H9 (cell line): Measurements from ENCODE around the gene TRPM5. TPM values are rescaled to one million over a fixed set of nuclear protein-coding genes. Genes with fewer than 3 reads are reported as not detected.

Source experiments
- DNase-seq: peaks from one replicate; pipeline ENCODE4 v3.0.0-alpha.2; 2017
- H2AFZ ChIP-seq: one replicate; pipeline ENCODE4 v1.6.1; 2013; ENCODE audit warnings: mild to moderate bottlenecking, low read length, control low read depth, moderate library complexity
- H2AK5ac ChIP-seq: 2 replicates; pipeline ENCODE4 v1.6.1; 2013; ENCODE audit warnings: low read length, control low read depth, mixed read lengths; ENCODE audit not compliant: insufficient read length
- H2BK120ac ChIP-seq: one replicate; pipeline ENCODE4 v1.6.1; 2013; ENCODE audit warnings: low read depth, mild to moderate bottlenecking, low read length, control low read depth, inconsistent platforms; ENCODE audit not compliant: poor library complexity, severe bottlenecking
- H2BK12ac ChIP-seq: 2 replicates; pipeline ENCODE4 v1.6.1; 2013; ENCODE audit warnings: low read length, control low read depth, mixed read lengths, low read depth; ENCODE audit not compliant: insufficient read length
- H2BK15ac ChIP-seq: 2 replicates; pipeline ENCODE4 v1.6.1; 2013; ENCODE audit warnings: low read depth, low read length, control low read depth
- H2BK20ac ChIP-seq: one replicate; pipeline ENCODE4 v1.6.1; 2013; ENCODE audit warnings: low read depth, mild to moderate bottlenecking, low read length, control low read depth, inconsistent platforms; ENCODE audit not compliant: poor library complexity, severe bottlenecking
- H2BK5ac ChIP-seq: 2 replicates; pipeline ENCODE4 v1.6.1; 2013; ENCODE audit warnings: low read length, control low read depth, mixed read lengths; ENCODE audit not compliant: insufficient read length
- H3K14ac ChIP-seq: 2 replicates; pipeline ENCODE4 v1.6.1; 2013; ENCODE audit warnings: low read length, control low read depth; ENCODE audit not compliant: insufficient read depth
- H3K18ac ChIP-seq: 2 replicates; pipeline ENCODE4 v1.6.1; 2013; ENCODE audit warnings: low read depth, mild to moderate bottlenecking, mixed read lengths, low read length, control low read depth; ENCODE audit not compliant: insufficient read length
- H3K23ac ChIP-seq: 2 replicates; pipeline ENCODE4 v1.6.1; 2013; ENCODE audit warnings: low read length, control low read depth, mixed read lengths, low read depth; ENCODE audit not compliant: insufficient read length
- H3K23me2 ChIP-seq: 2 replicates; pipeline ENCODE4 v1.6.1; 2013; ENCODE audit warnings: low read depth, mild to moderate bottlenecking, mixed read lengths, low read length, control low read depth; ENCODE audit not compliant: insufficient read length, poor library complexity, severe bottlenecking
- H3K27ac ChIP-seq: 2 replicates; pipeline ENCODE4 v1.5.1; 2013; ENCODE audit warnings: low read length, control low read depth, mixed read lengths, low read depth; ENCODE audit not compliant: insufficient read length
- H3K27me3 ChIP-seq: 2 replicates; pipeline ENCODE4 v1.6.1; 2013; ENCODE audit warnings: low read length, control low read depth, inconsistent platforms; ENCODE audit not compliant: insufficient read depth
- H3K4ac ChIP-seq: 2 replicates; pipeline ENCODE4 v1.6.1; 2013; ENCODE audit warnings: low read depth, mild to moderate bottlenecking, control low read depth, inconsistent platforms, low read length, moderate library complexity
- H3K4me1 ChIP-seq: 2 replicates; pipeline ENCODE4 v1.6.1; 2013; ENCODE audit warnings: low read length, control low read depth, inconsistent platforms; ENCODE audit not compliant: insufficient read depth
- H3K4me2 ChIP-seq: 2 replicates; pipeline ENCODE4 v1.6.1; 2013; ENCODE audit warnings: low read length, control low read depth, mixed read lengths; ENCODE audit not compliant: insufficient read length, insufficient read depth
- H3K56ac ChIP-seq: 2 replicates; pipeline ENCODE4 v1.6.1; 2013; ENCODE audit warnings: low read depth, mild to moderate bottlenecking, mixed read lengths, low read length, control low read depth; ENCODE audit not compliant: insufficient read length
- H3K79me1 ChIP-seq: 2 replicates; pipeline ENCODE4 v1.6.1; 2013; ENCODE audit warnings: low read depth, mild to moderate bottlenecking, moderate library complexity, low read length, control low read depth, inconsistent platforms; ENCODE audit not compliant: insufficient read depth, poor library complexity, severe bottlenecking
- H3K79me2 ChIP-seq: 2 replicates; pipeline ENCODE4 v1.6.1; 2013; ENCODE audit warnings: low read length, control low read depth, inconsistent platforms; ENCODE audit not compliant: insufficient read depth
- H3K9ac ChIP-seq: 2 replicates; pipeline ENCODE4 v1.6.1; 2013; ENCODE audit warnings: low read length, control low read depth, mixed read lengths; ENCODE audit not compliant: insufficient read length; ENCODE audit errors: extremely low read depth
- H3K9me3 ChIP-seq: one replicate; pipeline ENCODE4 v1.6.1; 2013; ENCODE audit warnings: low read depth, low read length, inconsistent platforms; ENCODE audit not compliant: control insufficient read depth
- H3T11ph ChIP-seq: one replicate; pipeline ENCODE4 v1.6.1; 2013; ENCODE audit warnings: mild to moderate bottlenecking, low read length, control low read depth, inconsistent platforms
- H4K20me1 ChIP-seq: one replicate; pipeline ENCODE4 v1.6.1; 2013; ENCODE audit not compliant: control insufficient read depth, insufficient read length, insufficient read depth
- H4K5ac ChIP-seq: 2 replicates; pipeline ENCODE4 v1.6.1; 2013; ENCODE audit warnings: low read depth, mild to moderate bottlenecking, mixed read lengths, low read length, control low read depth; ENCODE audit not compliant: insufficient read length
- H4K8ac ChIP-seq: replicated peaks from 2 replicates; pipeline ENCODE4 v1.6.1; 2013; ENCODE audit warnings: low read length, control low read depth, mixed read lengths, low read depth; ENCODE audit not compliant: insufficient read length
- H4K91ac ChIP-seq: 2 replicates; pipeline ENCODE4 v1.6.1; 2013; ENCODE audit warnings: low read depth, mild to moderate bottlenecking, moderate library complexity, mixed read lengths, low read length, control low read depth; ENCODE audit not compliant: insufficient read length
- H3K27ac Mint-ChIP-seq, 3 experiments: 2 replicates in 2 of 3; 3 replicates in 1 of 3; pipeline ENCODE4 v1.8.0; 2020 to 2021; ENCODE audit warnings: mixed read lengths in 3 of 3, mild to moderate bottlenecking in 1 of 3, moderate library complexity in 1 of 3
- H3K27me3 Mint-ChIP-seq: 2 replicates; pipeline ENCODE4 v1.8.0; 2021; ENCODE audit warnings: low read depth, mild to moderate bottlenecking, moderate library complexity, mixed read lengths
- H3K36me3 Mint-ChIP-seq, 3 experiments: 2 replicates in 2 of 3; 3 replicates in 1 of 3; pipeline ENCODE4 v1.8.0; 2020 to 2021; ENCODE audit warnings: low read depth in 3 of 3, mixed read lengths in 3 of 3; ENCODE audit not compliant: insufficient read depth in 1 of 3
- H3K4me1 Mint-ChIP-seq, 2 experiments: 2 replicates each; pipeline ENCODE4 v1.8.0; 2020; ENCODE audit warnings: mixed read lengths in 2 of 2
- H3K4me3 Mint-ChIP-seq, 2 experiments: 2 replicates in 1 of 2; 3 replicates in 1 of 2; pipeline ENCODE4 v1.8.0; 2020 to 2021; ENCODE audit warnings: mild to moderate bottlenecking in 2 of 2, mixed read lengths in 2 of 2, moderate library complexity in 1 of 2
- H3K9me3 Mint-ChIP-seq, 2 experiments: 2 replicates in 1 of 2; 3 replicates in 1 of 2; pipeline ENCODE4 v1.8.0; 2020; ENCODE audit warnings: mild to moderate bottlenecking in 2 of 2, mixed read lengths in 2 of 2, moderate library complexity in 1 of 2
- CTCF ChIP-seq: fragments of 200-600 bp; sonication (generic); conservative IDR thresholded peaks from 3 replicates; pipeline ENCODE4 v1.8.0; 2021; ENCODE audit warnings: antibody characterized with exemption, mild to moderate bottlenecking
- WGBS: extraction: QIAGEN DNeasy Blood & Tissue Kit; methylation state at CpG from one replicate; pipeline ENCODE4 v1.1.7; 2013; ENCODE audit warnings: missing lambda C conversion rate, low lambda C conversion rate, mixed read lengths; ENCODE audit not compliant: insufficient read length; ENCODE audit errors: extremely low coverage; 5-methylcytosine and 5-hydroxymethylcytosine counted together
- total RNA-seq: library from RNA; stranded (reverse); gene quantifications from 2 replicates; pipeline ENCODE4 v1.2.1, GENCODE V29; 2021

Gene TRPM5
- total RNA-seq, 1 experiment from 2014 or later = 0.09 TPM

- H2BK120ac ChIP-seq = no peak overlapping the region
- no peak overlapping the region for H3K56ac ChIP-seq
- H3K18ac ChIP-seq = no peak overlapping the region
- H2AK5ac ChIP-seq = no peak overlapping the region
- H3K9me3 ChIP-seq = no peaks in the 10 kb centered on the region
- no CpG with 5 or more reads among the region's 15 CpGs for WGBS
- H2BK20ac ChIP-seq = no peak overlapping the region
- no peak overlapping the region for H2AFZ ChIP-seq
- no peaks in the 10 kb centered on the region for H3K79me2 ChIP-seq
- peaks cover 14% of the 10 kb centered on the region; the same call in 1 of the 2 replicates for H3K27me3 ChIP-seq
- Mint-ChIP-seq H3K4me1 (no peaks in the 10 kb centered on the region), H3K27ac (no peak overlapping the region), H3K9me3 (peaks cover 0 to 7% of the 10 kb centered on the region in 2 experiments; a peak in 2 of 5 replicates), H3K36me3 (no peaks in the 10 kb centered on the region; a peak in 1 of 7 replicates), H3K4me3 (no peak overlapping the region), H3K27me3 (peaks cover 100% of the 10 kb centered on the region)
- TF ChIP-seq CTCF = no peak
- H3K4me1 ChIP-seq = no peaks in the 10 kb centered on the region
- H2BK15ac ChIP-seq = no peak overlapping the region
- no peak for DNase-seq
- no peak overlapping the region for H3K4me2 ChIP-seq
- no peak overlapping the region for H2BK5ac ChIP-seq
- no peak overlapping the region for H3T11ph ChIP-seq
- H2BK12ac ChIP-seq = no peak overlapping the region
- no peak overlapping the region for H4K91ac ChIP-seq
- no peak overlapping the region for H3K4ac ChIP-seq
- H3K79me1 ChIP-seq = no peaks in the 10 kb centered on the region
- no peak overlapping the region for H4K8ac ChIP-seq
- no peak overlapping the region for H3K27ac ChIP-seq
- H3K9ac ChIP-seq = no peak overlapping the region
- H3K23me2 ChIP-seq = peaks cover 3% of the 10 kb centered on the region
- H4K20me1 ChIP-seq = no peaks in the 10 kb centered on the region
- no peak overlapping the region for H3K14ac ChIP-seq
- no peak overlapping the region for H3K23ac ChIP-seq
- H4K5ac ChIP-seq = no peak overlapping the region
Observed at GRCh38 chr11:2451336-2451735, 7.0 kb upstream of the TRPM5 start.
